Activated CD4-positive, alpha-beta T cell treated with anti-CD3 and anti-CD28 coated beads, Interleukin-2, amount 50 U/mL, for 48 hours (primary cell): ENCODE measurements around the gene HDGFL1.

Source experiments
- DNase-seq, 2 experiments: peaks; one replicate each; pipeline ENCODE4 v3.0.0-alpha.2; 2020

HDGFL1 gene

DNA sequence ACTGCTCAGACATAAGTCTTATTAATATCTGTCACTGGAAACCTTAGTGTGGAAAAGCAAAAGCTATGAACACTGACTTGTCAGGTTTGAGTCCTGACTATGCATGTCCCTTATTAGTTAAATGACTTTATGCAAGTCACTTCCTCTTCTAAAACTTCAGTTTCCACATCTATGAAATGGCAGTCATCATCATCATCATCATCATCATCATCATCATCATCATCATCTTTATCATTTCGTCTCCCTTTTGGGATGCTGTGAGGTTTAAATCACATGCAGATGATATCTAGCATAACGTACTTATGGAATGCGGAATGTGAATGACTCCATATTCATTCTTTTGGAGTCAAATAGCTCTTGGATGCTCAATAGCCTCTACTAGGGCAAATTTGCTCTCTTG is 24.5 kb downstream of the HDGFL1 start:
- DNase-seq = no peak

DNA sequence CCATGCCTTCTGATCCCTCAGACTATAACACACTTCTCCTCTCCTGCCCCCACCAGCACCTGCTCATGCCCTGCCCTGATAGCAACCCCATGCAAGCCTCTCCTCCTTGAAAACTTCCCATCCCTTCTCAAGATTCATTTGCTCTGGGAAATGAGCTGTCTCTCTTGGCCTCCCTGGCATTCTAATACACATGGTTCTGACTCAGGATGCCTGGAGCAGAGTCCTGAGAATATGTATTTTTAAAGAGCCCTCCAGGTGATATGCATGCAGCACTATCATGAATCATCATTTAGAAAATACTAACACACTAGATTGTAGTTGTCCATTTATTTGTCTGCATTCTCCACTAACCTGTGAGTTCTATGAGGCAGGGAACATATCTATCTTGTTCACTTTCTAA is 26.6 kb downstream of the HDGFL1 start:
- DNase-seq = no peak

DNA sequence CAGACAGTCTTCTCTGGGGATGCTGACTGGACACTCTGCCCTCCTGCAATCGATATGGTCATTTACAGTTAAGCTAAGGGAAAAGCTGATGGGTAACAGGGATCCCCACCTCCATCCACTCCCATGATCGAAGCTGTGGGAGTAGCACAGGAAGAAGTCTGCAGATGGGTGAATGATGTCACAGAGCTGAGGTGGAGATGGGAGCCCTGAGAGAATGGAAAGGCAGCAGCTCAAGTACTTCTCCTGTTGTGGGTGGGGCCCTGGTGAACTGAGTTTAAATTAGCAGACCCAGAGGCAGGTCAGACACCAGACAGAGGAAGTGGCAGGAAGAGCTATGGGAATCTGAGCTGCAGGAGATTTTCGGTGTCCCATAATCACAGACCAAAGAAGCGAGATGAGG is 29.0 kb downstream of the HDGFL1 start:
- no peak for DNase-seq

DNA sequence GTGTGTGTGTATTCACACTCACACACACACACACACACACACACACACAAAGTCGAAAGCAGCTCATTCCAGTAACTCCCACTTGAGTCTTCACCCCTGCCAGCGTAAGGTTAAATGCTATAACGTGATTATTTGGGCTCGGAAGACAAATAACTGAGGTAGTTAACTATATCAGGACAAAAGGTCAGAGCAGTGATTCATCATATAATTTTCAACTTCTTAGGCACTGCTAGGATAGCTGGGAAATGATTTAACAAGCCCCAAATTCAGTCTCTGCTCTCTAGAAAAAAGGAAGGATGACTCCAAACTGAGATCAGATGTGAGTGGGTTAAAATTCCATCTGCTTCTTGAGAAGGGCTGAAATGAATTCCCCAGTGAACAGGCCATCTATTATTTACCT is 30.7 kb downstream of the HDGFL1 start:
- no peak for DNase-seq

DNA sequence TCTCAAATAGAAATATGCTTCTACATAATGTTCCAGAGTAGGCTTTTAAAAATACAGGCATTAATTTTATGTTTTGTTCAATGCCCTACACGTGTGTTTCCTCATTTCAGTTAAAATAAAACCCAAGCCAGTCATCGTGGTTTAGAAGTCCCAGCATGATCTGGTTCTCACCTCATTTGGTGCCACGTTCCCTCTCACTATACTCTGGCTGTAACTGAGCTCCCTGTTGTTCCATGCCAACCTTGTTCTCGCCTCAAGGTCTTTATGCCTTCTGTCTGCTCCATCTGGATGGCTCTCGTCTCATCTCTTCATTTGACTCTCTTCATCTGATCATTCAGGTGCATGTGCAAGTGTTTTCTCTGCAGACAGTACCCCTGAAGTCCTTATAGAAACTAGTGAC is 32.6 kb downstream of the HDGFL1 start:
- DNase-seq = no peak

DNA sequence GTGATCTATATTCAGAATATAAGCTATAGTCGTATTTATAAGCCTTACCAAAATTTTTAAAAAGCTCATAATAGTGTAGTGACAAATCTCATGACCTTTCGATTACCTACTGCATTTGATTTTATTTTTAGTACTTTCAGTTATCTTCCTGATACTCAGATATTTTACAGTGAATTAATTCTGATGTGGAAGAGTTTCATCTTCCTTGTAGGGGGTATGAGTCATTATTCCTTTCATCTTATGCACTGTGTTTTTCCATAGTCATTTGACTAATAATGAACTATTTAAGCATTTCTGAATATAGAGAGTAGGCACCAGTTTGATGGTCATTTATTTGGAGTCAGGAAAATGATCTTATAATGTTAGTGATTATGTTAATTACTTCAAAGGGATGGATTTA is 36.4 kb downstream of the HDGFL1 start:
- DNase-seq = no peak

DNA sequence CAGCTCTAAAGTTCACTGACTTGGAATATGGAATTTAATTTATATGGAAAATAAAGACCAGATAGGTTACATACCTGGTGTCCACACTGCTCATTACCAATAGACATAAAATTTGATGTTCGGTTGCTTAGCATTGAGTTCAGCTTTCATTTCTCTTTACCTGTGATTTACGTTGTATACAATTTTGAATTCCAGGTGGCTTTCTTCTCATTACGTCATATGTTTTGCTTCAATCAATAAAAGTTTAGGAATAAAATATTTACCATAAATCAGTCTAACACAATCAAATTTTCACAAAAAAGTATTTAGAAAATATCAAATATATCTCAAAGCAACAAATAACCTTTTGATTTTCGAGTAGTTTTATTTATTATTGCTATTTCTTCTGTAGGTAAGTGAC is 40.8 kb downstream of the HDGFL1 start:
- DNase-seq = no peak

DNA sequence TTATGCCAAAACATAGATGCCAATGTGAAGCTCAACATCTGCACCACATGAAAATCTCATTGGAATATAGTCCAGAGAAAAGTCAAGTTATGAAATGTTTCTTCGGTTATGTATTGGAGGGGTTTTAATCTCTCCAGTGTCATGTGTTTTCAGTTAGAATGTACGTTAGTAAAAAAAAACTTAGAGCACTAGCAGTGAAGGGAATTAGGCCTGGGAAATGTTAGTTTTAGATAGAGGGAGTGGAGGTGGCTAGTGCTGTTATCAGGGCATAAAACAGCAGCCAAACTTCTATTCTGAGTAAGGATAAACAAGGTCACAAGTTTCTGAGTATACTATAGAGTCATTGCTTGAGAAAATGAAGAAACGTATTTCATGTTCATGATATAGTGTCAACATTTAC is 42.9 kb downstream of the HDGFL1 start:
- no peak for DNase-seq

DNA sequence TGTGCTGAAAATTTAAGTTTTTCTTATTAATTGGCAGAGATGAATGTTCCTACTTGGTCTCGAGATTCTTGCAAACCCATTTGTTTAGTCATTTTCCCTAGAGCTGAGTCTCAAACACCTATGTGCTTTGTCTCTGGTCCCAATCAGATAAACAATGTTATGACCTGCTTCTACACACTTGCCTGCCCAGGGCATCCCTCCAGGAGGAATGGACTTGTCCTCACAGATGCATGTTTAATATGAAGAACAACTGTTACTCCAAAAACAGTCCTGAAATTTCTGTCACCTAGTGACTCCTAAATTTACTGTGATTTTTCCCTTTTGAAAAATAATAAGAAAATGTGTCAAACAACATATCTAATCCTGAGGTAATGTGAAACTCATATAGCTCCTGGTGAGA is 43.7 kb downstream of the HDGFL1 start:
- no peak for DNase-seq

DNA sequence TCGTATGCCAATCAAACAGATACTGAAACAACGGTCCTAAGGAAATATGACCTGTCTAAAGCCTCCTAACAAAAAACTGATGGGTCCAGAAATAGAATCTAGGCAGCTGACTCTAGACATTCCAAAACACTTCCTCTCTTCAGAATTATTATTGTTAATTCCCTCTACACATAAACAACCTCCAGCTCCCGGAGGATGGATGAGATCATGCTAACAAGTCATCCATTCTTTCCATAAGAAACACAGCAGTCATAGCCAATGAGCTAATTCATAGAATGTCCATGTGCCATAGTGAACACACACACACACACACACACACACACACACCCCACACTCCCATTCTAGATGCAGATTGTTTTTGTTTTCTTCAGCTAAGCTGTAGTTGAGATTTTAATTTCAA is 44.3 kb downstream of the HDGFL1 start:
- DNase-seq = no peak

DNA sequence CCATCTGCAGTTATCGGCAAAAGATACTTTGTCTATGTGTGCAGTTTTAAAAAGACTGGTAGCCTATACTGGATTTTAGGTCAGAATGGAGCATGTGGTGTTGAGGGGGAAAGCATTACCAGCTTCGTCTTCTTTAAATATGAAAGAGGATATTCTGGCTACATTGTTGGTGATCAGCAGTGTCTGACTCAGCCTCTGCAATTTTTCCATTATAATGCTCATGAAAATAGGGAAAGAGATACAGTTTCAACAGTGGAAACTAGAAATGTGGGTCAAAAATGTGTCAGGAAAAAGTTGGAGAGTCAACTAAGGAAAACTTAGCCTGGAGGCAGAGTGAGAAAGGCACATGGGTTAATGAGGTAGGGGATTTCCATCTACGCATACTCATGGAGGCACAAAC is 45.2 kb downstream of the HDGFL1 start:
- DNase-seq = no peak

DNA sequence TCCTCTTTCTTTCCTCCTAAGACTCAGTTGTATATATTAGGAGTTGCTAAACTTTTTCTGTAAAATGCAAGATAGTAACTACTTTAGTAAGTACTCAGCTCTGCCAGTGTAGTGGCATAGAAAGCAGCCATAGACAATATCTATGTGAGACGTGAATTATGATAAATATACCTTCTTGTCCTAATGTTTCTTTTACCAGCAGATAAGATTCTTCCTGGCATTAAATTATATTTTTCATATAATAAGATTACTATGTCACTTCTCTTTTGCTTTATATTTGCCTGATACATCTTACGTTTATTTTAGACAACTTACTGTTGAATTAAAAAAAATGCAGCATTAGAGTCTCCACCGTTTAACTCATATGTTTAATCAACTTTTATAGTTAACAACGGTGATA is 51.7 kb downstream of the HDGFL1 start:
- DNase-seq = no peak
